ENCODE results near the gene CPE. TPM values are rescaled to one million over a fixed set of nuclear protein-coding genes. Genes with fewer than 3 reads are reported as not detected.

The CPE gene
- total and polyA plus RNA-seq, 10 of the 15 experiments (the other 5 are each of a cell fraction or from before 2014, with no cell fraction given), result 0.05 to 0.14 TPM; not detected in 8

DNA sequence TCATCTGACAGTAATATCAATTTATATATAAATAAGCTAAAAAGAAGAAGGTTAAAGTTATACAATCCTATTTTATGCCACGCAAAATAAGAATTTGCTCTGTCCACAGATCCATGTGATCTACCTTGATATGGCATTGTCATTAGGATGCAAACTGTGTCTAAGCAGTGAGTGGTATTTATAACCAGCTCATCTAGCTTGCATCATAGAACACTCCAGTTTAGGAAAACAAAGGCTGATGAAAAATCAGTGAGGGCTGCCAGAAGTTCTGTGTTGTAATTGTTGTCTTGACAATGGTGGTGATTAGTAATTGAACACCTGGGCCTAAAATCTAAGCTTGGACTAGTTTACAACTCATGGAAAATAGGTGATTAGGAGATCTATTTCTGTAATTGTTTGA, 111.0 kb downstream of the CPE start:
- ATAC-seq (no peak), DNase-seq (ENCODE audit: low read depth, low spot score) (no peak), FAIRE-seq (no peak)
- Histone ChIP-seq H3K9ac (ENCODE audit: control insufficient read depth, insufficient read depth, low read length) (no peak overlapping the region), H3K36me3 (ENCODE audit: control insufficient read depth in 2 of 2, insufficient read depth in 2 of 2, low read length in 1 of 2) (no peaks in the 10 kb centered on the region), H4K20me1 (ENCODE audit: control insufficient read depth, insufficient read depth) (no peaks in the 10 kb centered on the region), H3K4me2 (ENCODE audit: control insufficient read depth, insufficient read depth) (no peak overlapping the region), H3K4me1 (ENCODE audit: control insufficient read depth, insufficient read depth, low read length) (no peaks in the 10 kb centered on the region), H3K27me3 (replicated peaks in 1 of 2; ENCODE audit: control insufficient read depth in 2 of 2, insufficient read depth in 2 of 2, low read length in 1 of 2) (no peaks in the 10 kb centered on the region), H2AFZ (ENCODE audit: control insufficient read depth, low read depth, low read length) (no peak overlapping the region), H3K4me3 (no peak overlapping the region), H3K27ac (ENCODE audit: control insufficient read depth, insufficient read depth) (no peak overlapping the region), H3K9me3 (replicated peaks; ENCODE audit: control insufficient read depth, insufficient read depth, low read length) (no peaks in the 10 kb centered on the region), H3K79me2 (ENCODE audit: control insufficient read depth, insufficient read depth, low read length) (no peaks in the 10 kb centered on the region)
- TF ChIP-seq SPI1 (IDR thresholded peaks at IDR 0.05; ENCODE audit: borderline replicate concordance, insufficient read depth, low read depth, low read length) (no peak), IKZF2 (IDR thresholded peaks at IDR 0.05) (no peak), HDAC6 (IDR thresholded peaks at IDR 0.05; ENCODE audit: unreplicated experiment) (no peak), BHLHE40 (IDR thresholded peaks at IDR 0.05; ENCODE audit: borderline replicate concordance in 1 of 2, low read depth in 2 of 2, low read length in 1 of 2) (no peak), PAX5 (IDR thresholded peaks at IDR 0.05; ENCODE audit: borderline replicate concordance, low read depth, low read length) (no peak), RFX5 (IDR thresholded peaks at IDR 0.05; ENCODE audit: low read depth, low read length) (no peak), MYB (IDR thresholded peaks at IDR 0.05; ENCODE audit: borderline replicate concordance, low read depth, low read length) (no peak), MTA3 (IDR thresholded peaks at IDR 0.05; ENCODE audit: borderline replicate concordance, low read length) (no peak), TAF1 (IDR thresholded peaks at IDR 0.05; ENCODE audit: borderline replicate concordance, low read depth, low read length) (no peak), NFYB (IDR thresholded peaks at IDR 0.05; ENCODE audit: insufficient read depth, low read depth, low read length) (no peak), POU2F2 (IDR thresholded peaks at IDR 0.05; ENCODE audit: borderline replicate concordance, low read depth, low read length) (no peak)
- TF ChIP-seq, protein P1, sequence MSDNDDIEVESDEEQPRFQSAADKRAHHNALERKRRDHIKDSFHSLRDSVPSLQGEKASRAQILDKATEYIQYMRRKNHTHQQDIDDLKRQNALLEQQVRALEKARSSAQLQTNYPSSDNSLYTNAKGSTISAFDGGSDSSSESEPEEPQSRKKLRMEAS (IDR thresholded peaks at IDR 0.05; ENCODE audit: low read depth, low read length), result no peak
- TF ChIP-seq, protein P2, sequence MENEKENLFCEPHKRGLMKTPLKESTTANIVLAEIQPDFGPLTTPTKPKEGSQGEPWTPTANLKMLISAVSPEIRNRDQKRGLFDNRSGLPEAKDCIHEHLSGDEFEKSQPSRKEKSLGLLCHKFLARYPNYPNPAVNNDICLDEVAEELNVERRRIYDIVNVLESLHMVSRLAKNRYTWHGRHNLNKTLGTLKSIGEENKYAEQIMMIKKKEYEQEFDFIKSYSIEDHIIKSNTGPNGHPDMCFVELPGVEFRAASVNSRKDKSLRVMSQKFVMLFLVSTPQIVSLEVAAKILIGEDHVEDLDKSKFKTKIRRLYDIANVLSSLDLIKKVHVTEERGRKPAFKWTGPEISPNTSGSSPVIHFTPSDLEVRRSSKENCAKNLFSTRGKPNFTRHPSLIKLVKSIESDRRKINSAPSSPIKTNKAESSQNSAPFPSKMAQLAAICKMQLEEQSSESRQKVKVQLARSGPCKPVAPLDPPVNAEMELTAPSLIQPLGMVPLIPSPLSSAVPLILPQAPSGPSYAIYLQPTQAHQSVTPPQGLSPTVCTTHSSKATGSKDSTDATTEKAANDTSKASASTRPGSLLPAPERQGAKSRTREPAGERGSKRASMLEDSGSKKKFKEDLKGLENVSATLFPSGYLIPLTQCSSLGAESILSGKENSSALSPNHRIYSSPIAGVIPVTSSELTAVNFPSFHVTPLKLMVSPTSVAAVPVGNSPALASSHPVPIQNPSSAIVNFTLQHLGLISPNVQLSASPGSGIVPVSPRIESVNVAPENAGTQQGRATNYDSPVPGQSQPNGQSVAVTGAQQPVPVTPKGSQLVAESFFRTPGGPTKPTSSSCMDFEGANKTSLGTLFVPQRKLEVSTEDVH (IDR thresholded peaks at IDR 0.05; ENCODE audit: low read depth, partially characterized antibody), result no peak
- TF ChIP-seq, protein P3, sequence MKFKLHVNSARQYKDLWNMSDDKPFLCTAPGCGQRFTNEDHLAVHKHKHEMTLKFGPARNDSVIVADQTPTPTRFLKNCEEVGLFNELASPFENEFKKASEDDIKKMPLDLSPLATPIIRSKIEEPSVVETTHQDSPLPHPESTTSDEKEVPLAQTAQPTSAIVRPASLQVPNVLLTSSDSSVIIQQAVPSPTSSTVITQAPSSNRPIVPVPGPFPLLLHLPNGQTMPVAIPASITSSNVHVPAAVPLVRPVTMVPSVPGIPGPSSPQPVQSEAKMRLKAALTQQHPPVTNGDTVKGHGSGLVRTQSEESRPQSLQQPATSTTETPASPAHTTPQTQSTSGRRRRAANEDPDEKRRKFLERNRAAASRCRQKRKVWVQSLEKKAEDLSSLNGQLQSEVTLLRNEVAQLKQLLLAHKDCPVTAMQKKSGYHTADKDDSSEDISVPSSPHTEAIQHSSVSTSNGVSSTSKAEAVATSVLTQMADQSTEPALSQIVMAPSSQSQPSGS (IDR thresholded peaks at IDR 0.05; ENCODE audit: low read length), result no peak
- TF ChIP-seq, protein P4, sequence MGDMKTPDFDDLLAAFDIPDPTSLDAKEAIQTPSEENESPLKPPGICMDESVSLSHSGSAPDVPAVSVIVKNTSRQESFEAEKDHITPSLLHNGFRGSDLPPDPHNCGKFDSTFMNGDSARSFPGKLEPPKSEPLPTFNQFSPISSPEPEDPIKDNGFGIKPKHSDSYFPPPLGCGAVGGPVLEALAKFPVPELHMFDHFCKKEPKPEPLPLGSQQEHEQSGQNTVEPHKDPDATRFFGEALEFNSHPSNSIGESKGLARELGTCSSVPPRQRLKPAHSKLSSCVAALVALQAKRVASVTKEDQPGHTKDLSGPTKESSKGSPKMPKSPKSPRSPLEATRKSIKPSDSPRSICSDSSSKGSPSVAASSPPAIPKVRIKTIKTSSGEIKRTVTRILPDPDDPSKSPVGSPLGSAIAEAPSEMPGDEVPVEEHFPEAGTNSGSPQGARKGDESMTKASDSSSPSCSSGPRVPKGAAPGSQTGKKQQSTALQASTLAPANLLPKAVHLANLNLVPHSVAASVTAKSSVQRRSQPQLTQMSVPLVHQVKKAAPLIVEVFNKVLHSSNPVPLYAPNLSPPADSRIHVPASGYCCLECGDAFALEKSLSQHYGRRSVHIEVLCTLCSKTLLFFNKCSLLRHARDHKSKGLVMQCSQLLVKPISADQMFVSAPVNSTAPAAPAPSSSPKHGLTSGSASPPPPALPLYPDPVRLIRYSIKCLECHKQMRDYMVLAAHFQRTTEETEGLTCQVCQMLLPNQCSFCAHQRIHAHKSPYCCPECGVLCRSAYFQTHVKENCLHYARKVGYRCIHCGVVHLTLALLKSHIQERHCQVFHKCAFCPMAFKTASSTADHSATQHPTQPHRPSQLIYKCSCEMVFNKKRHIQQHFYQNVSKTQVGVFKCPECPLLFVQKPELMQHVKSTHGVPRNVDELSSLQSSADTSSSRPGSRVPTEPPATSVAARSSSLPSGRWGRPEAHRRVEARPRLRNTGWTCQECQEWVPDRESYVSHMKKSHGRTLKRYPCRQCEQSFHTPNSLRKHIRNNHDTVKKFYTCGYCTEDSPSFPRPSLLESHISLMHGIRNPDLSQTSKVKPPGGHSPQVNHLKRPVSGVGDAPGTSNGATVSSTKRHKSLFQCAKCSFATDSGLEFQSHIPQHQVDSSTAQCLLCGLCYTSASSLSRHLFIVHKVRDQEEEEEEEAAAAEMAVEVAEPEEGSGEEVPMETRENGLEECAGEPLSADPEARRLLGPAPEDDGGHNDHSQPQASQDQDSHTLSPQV (IDR thresholded peaks at IDR 0.05), result no peak
- in situ Hi-C loops (cut with MboI) (no loop called here), intact Hi-C loops (cut with micrococcal nuclease; ENCODE audit: unreplicated experiment) (no loop called here)
- WGBS (ENCODE audit: insufficient coverage, insufficient replicate concordance, low lambda C conversion rate, missing lambda C conversion rate), result 25% methylated on average over 1 of the region's 1 CpG
- SMC1A ChIA-PET (ENCODE audit: uncharacterized antibody, unreplicated experiment), result interaction anchor here (1.2 to 1.6 kb wide), 3 partner anchors 10 to 620 kb away, joined by 3 to 5 read pairs (median 5); no protein-coding TSS in a partner anchor
- CTCF ChIA-PET, result interaction anchor here (0.6 to 1.1 kb wide), 3 partner anchors 8 to 28 kb away, joined by 3 read pairs; no protein-coding TSS in a partner anchor
- BruUV-seq (replicated peaks), result no TSS peak
- RAD21 ChIA-PET (ENCODE audit: unreplicated experiment), result interaction anchor here (0.7 kb wide), 1 partner anchor 44 kb away, joined by 4 read pairs; no protein-coding TSS in a partner anchor
- POLR2A ChIA-PET, result no interaction called here

Data from GM12878 (cell line).